ENCODE data around the gene MYO5C. TPM values are rescaled to one million over a fixed set of nuclear protein-coding genes. Genes with fewer than 3 reads are reported as not detected.
A peak's percentile ranks its signal among the peaks of the same experiment; 100 is the strongest.

The MYO5C gene
- total RNA-seq, 4 donors from 2014 or later, result 3.7 to 12.4 (median 7.6) TPM

GRCh38 chr15:52284164-52284563 is 11.4 kb downstream of the MYO5C start:
- Histone ChIP-seq H3K9me3 (no peaks in the 10 kb centered on the region), H3K27me3 (no peaks in the 10 kb centered on the region), H3K4me3 (no peak overlapping the region), H3K27ac (replicated peaks in 1 of 4) (no peak overlapping the region), H3K36me3 (peaks cover 0 to 3% (median 0%) of the 10 kb centered on the region in 4 donors), H3K4me1 (no peaks in the 10 kb centered on the region)
- WGBS, result 83% methylated on average over 3 of the region's 3 CpGs
- intact Hi-C loops (cut with DNase I), result no loop called here
- TF ChIP-seq POLR2AphosphoS5 (IDR thresholded peaks at IDR 0.05), result no peak
- no peak for TF ChIP-seq POLR2A (IDR thresholded peaks at IDR 0.05; ENCODE audit: low read depth)
- TF ChIP-seq CTCF (IDR thresholded peaks at IDR 0.05), result no peak
- TF ChIP-seq EP300 (IDR thresholded peaks at IDR 0.05), result no peak
- no peak for DNase-seq (ENCODE audit: extremely low spot score)

DNA sequence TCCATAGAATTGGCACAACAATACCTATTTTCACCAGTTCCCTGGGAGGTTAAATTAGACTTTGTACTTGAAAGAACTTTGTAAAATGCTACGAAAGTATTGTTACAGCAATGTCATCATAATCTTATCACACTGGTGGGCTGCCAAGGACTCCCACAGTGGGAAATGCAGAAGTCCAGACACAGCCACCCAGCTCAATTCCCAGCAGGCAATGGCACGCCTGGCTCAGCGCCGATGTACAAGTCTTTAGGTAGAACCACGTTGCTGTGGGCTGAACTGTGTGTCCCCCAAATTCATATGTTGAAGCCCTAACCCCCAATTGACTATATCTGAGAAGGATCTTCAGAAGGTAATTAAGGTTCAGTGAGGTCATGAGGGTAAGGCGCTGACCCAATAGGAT is 12.3 kb downstream of the MYO5C start:
- 91% methylated on average over 6 of the region's 6 CpGs for WGBS
- intact Hi-C loops (cut with DNase I), result no loop called here
- no peaks in the 10 kb centered on the region for H3K4me1 ChIP-seq
- no peak overlapping the region for H3K27ac ChIP-seq (replicated peaks in 1 of 4)
- no peaks in the 10 kb centered on the region for H3K27me3 ChIP-seq
- DNase-seq (ENCODE audit: extremely low spot score), result peak; percentile 42
- TF ChIP-seq POLR2A (IDR thresholded peaks at IDR 0.05; ENCODE audit: low read depth) (no peak), POLR2AphosphoS5 (IDR thresholded peaks at IDR 0.05) (no peak), EP300 (IDR thresholded peaks at IDR 0.05) (no peak), CTCF (IDR thresholded peaks at IDR 0.05) (no peak)
- no peaks in the 10 kb centered on the region for H3K9me3 ChIP-seq
- no peak overlapping the region for H3K4me3 ChIP-seq
- H3K36me3 ChIP-seq, result peaks cover 0 to 12% (median 0%) of the 10 kb centered on the region in 4 donors

DNA sequence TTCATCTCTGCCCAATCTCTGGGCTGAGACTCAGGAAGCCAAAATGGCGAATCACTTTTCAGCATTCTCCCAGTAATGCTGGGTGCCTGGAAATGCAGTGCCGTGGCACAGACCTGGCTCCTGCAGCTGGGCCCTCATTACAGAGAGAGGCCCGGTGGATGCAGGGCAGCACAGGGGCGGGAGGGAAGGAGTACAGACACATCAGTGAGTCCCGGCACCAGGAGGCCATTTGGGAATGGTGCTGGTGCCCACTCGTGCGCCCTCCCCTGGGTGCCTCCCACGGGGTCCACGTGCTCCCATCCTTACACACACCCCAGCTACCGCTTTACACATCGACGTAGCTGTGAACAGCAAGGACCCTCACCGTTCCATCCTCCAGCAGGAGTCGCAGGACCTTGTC is 13.2 kb downstream of the MYO5C start:
- WGBS, result 93% methylated on average over 12 of the region's 14 CpGs
- Histone ChIP-seq H3K9me3 (no peaks in the 10 kb centered on the region), H3K36me3 (peaks cover 0 to 20% (median 7%) of the 10 kb centered on the region in 4 donors), H3K27ac (replicated peaks in 1 of 4) (no peak overlapping the region), H3K4me3 (no peak overlapping the region), H3K27me3 (no peaks in the 10 kb centered on the region), H3K4me1 (no peaks in the 10 kb centered on the region)
- no peak for TF ChIP-seq EP300 (IDR thresholded peaks at IDR 0.05)
- no peak for TF ChIP-seq POLR2AphosphoS5 (IDR thresholded peaks at IDR 0.05)
- no peak for TF ChIP-seq CTCF (IDR thresholded peaks at IDR 0.05)
- no peak for TF ChIP-seq POLR2A (IDR thresholded peaks at IDR 0.05; ENCODE audit: low read depth)
- no peak for DNase-seq (ENCODE audit: extremely low spot score)
- intact Hi-C loops (cut with DNase I), result no loop called here

DNA sequence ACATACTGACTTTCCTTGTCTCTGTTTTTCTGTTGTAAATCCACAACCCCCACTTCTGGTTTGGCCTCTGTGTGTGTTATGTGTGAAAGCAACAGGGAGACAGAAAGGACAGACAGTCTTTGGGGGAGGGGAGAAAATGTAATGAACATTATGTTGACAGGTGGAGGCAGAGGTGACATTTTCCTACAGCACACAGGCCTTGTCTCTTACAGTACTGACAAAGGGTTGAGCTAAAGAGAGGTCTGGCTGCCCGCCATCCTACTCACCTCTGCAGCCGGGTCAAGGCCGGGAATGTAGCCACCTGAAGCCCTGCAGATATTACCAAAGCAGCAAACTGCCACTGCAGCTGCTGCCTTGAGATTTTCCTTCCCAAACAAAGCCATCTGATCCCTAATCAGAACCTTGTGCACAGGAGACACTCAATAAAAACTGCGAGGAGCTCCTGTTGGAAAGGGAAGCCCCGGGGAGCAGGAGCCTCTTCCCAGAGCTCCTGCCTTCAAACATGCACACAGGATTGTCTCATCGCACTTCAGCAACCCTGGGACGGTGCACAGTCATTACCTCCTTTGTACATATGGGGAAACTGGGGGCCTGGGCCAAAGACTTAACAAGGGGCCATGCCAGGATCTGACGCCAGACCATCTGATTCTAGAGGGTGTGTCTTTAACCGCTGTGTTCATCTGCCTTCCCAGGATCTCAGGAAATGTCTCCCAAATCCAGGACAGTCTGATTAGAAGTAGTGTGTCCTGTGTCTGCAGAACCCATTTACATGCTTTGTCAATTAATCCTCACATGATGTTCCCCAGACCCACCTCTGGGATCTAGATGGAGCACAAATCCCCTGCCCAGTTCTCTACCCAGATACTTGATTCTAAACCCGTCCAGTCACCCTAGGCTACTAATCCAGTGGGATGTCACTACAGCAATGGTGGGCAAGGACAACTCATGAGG is 14.2 kb downstream of the MYO5C start:
- no peak for DNase-seq (ENCODE audit: extremely low spot score)
- intact Hi-C loops (cut with DNase I), result no loop called here
- 85% methylated on average over 10 of the region's 10 CpGs for WGBS
- peaks cover 0 to 29% (median 11%) of the 10 kb centered on the region in 4 donors for H3K36me3 ChIP-seq
- no peaks in the 10 kb centered on the region for H3K27me3 ChIP-seq
- H3K4me1 ChIP-seq, result no peaks in the 10 kb centered on the region
- no peak overlapping the region for H3K27ac ChIP-seq (replicated peaks in 1 of 4)
- no peak overlapping the region for H3K4me3 ChIP-seq
- no peaks in the 10 kb centered on the region for H3K9me3 ChIP-seq
- no peak for TF ChIP-seq EP300 (IDR thresholded peaks at IDR 0.05)
- TF ChIP-seq CTCF (IDR thresholded peaks at IDR 0.05), result no peak
- no peak for TF ChIP-seq POLR2AphosphoS5 (IDR thresholded peaks at IDR 0.05)
- no peak for TF ChIP-seq POLR2A (IDR thresholded peaks at IDR 0.05; ENCODE audit: low read depth)
